GM11168 (cell line): Measurements from ENCODE around the gene LONRF2.

Experiments
- in situ Hi-C: fragments of 300-500 bp; cut with MboI; formaldehyde crosslinking; loops from one replicate; pipeline ENCODE4 v1.12.0; 2022; ENCODE audit warnings: low sequenced_read_pairs; ENCODE audit not compliant: unreplicated experiment

The LONRF2 gene

GRCh38 chr2:100242891-100243619 is 79.2 kb downstream of the LONRF2 start:
- in situ Hi-C loops: no loop called here

- in situ Hi-C loops: no loop called here
Measured at GRCh38 chr2:100242476-100242875, 79.8 kb downstream of the LONRF2 start.

DNA sequence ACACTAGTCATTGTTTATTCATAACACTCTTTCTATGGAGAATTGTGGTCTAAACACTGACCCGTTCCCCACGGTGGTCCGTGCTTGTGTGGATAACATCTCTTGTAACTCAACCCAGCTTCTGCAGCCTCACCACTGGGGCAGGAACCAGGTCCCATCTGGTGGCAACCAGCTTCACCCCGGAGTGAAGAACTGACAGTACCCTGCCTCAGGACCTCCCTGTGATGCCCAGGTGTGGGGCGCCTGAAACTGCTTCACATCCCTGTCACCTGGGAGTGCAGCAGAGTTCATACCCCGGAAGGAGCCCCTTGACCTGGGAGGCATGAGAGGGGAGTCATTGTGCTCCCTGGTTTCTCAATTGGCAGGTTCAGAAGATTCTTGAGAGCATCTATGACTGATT is 81.1 kb downstream of the LONRF2 start:
- in situ Hi-C loops: no loop called here

DNA sequence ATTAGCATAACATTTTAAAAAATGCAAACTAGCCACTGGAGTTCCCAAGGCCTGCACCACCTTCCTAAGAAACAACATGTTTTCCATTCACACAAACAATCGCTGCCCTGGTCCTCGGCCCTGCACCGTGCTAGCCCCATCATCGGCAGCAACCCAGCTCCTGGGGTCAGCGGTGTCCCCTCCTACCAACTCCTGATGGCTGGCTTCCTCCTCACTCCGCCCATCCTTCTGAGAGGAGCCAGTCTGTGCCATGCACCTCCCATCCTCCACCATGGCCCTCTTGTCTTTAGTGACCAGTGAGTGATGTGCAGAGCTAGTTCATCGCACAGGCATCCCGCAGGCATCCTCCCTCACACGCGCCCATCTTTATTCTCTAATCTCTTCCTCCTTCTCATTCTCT is 81.9 kb downstream of the LONRF2 start:
- in situ Hi-C loops: no loop called here

DNA sequence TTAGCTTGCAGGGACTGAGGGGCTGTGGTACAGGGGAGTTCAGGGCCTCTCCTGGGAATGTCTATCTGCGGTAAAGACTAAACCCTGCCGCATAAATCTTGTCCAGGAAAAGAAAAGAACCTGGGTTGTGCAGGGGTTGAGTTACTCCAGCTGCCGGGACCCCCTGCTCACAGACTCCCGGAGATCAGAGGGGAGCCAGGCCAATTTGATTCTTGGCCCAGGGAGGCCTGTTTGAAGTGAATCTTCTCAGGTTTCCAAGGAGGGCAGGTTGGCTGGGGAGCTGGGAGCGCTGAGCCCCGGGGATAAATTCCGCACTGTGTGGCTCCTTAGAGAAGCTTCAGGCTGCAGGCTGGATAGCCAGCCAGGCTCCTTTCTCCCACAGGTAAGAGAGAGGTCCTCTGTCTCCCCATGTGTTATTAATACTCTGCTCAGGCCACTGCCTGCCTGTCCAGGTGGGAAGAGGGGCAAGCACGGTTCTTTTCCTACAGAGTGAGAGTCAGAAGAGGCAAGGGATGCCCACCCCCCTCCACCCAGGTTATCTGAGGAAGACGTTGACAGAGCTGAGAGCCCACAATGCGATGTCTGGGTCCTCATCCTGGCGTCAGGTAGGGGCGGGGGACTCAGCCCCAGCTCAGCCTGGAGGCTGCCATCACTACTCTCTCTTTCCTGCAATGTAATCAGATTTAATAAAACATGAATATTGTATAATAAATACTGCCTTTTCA is 82.7 kb downstream of the LONRF2 start:
- in situ Hi-C loops: no loop called here

- in situ Hi-C loops: no loop called here
Measured at GRCh38 chr2:100238471-100238870, 83.8 kb downstream of the LONRF2 start.

GRCh38 chr2:100237770-100238169 is 84.5 kb downstream of the LONRF2 start:
- in situ Hi-C loops: no loop called here

GRCh38 chr2:100237163-100237562 is 85.1 kb downstream of the LONRF2 start:
- in situ Hi-C loops: no loop called here

DNA sequence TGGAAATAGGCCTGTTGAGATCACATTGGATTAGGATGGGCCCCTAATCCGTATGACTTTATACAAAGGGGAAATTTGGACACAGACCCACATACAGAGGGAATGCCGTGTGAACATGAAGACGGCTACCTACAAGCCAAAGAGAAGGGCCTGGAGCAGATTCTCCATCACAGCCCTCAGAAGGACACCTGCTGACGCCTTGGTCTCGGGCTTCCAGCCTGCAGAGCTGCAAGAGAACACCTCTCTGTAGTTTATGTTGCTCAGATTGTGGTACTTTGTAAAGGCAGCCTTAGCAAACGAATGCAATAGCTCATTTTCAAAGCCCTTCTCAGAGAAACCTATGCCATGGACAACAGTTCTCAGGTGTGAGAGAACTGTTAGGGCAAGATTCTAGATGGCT is 86.1 kb downstream of the LONRF2 start:
- in situ Hi-C loops: no loop called here

DNA sequence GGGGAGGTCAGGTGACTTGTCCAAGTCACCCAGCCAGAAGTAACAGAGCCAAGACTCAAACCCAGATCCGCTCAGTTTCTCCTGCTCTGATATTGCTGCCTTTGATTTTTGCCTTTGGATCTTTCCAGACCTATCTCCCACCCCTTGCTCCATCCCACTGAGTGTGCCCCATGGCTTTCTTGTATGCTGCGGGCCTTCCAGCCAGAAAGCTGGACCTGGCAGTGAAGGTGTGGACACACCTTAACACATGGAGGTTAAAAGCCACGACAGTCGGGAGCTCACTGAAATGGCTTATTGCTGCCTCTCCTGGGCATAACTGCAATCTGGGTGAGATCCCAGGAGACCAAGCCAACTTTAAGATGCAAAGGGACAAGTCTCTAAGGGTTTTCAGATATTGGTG is 86.7 kb downstream of the LONRF2 start:
- in situ Hi-C loops: no loop called here

GRCh38 chr2:100235098-100235497 is 87.2 kb downstream of the LONRF2 start:
- in situ Hi-C loops: no loop called here

- in situ Hi-C loops: no loop called here
Measured at GRCh38 chr2:100234141-100234540, 88.2 kb downstream of the LONRF2 start.

- in situ Hi-C loops: no loop called here
Measured at GRCh38 chr2:100233061-100233460, 89.2 kb downstream of the LONRF2 start.

DNA sequence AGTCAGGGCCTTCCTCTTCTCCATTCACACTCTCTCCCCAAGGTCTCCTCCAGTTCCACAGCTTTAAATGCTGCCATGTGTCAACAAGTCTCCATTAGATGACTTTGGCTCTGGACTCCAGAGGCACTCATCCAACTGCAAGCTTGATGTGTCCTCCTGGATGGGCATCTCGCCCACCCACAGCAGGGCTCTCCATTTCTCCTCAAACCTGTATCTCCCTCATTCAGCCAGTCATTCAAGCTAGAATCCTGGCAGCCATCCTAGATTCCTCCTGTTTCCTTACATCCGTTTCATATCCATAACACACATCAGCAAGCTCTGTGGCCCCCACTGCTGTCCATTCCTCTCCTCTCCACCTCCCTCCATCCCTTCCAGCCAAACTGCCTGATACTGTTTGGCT is 91.5 kb downstream of the LONRF2 start:
- in situ Hi-C loops: no loop called here

GRCh38 chr2:100228967-100229366 is 93.3 kb downstream of the LONRF2 start:
- in situ Hi-C loops: no loop called here

DNA sequence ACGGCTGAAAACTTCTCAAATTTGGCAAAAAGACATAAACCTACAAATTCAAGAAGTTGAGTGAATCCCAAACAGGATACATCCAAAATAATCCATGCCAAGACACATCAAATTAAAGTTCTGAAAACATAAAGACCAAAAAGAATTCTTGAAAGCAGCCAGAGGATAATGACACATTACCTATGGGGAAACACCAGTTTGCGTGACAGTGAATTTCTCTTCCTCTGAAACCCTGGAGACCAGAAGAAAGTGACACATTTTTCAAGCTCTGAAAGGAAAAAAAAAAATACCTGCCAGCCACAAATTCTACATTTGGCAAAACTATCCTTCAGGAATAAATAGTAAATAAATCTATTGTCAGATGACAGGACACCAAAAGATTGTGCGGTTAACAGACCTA is 93.9 kb downstream of the LONRF2 start:
- in situ Hi-C loops: no loop called here

DNA sequence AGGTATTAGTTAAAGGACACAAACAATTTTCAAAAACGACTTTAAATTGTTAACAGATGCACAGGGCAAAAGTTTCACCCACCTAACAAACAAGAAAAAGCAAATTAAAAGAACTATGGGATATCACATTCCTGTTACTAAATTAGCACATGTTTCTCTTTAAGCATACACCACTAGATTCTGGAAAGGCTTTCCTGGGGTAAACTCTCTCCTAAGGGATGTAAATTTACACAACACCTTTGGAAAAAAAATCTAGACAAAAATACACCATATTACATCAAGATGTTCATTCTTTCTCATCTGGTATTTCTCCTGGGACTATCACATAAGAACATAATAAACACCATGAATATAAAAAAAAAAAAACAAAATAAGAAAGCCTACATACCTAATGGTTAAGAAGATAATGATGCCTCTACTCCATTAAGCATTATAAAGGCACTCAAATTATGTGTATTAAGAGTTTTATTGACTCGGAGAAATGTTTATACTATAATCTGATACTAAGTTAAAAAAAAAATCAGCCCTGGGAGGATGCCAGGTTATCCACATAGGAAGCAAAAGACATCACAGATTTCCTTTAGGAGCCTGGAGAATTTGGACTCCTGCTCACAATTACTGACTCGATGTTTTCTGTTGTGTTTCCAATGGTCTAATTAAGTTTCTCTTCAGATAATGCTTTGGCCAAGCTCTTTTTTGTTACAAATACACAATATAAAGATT is 97.2 kb downstream of the LONRF2 start:
- in situ Hi-C loops: no loop called here

- in situ Hi-C loops: no loop called here
Measured at GRCh38 chr2:100223502-100223901, 98.8 kb downstream of the LONRF2 start.
